Sigmoid colon (tissue), 7 donors: ENCODE data around the gene BCL6B. TPM values are rescaled to one million over a fixed set of nuclear protein-coding genes. Genes with fewer than 3 reads are reported as not detected.

ENCODE experiments used
- DNase-seq: peaks from one replicate; pipeline ENCODE4 v3.0.0-alpha.2; 2019
- H3K27ac ChIP-seq, 4 donors: fragments of 200-600 bp; sonication (generic); one replicate each; pipeline ENCODE4 v1.5.1; 2016 to 2019; ENCODE audit warnings: mild to moderate bottlenecking in 1 of 4
- H3K27me3 ChIP-seq, 3 donors: fragments of 200-600 bp; sonication (generic); one replicate each; pipeline ENCODE4 v1.5.1; 2019; ENCODE audit warnings: mild to moderate bottlenecking in 1 of 3
- H3K36me3 ChIP-seq, 4 donors: fragments of 200-600 bp; sonication (generic); one replicate each; pipeline ENCODE4 v1.5.1; 2016 to 2019
- H3K4me1 ChIP-seq, 4 donors: fragments of 200-600 bp; sonication (generic); one replicate each; pipeline ENCODE4 v1.5.1; 2017 to 2019
- H3K4me3 ChIP-seq, 4 donors: fragments of 200-600 bp; sonication (generic); one replicate each; pipeline ENCODE4 v1.5.1; 2017 to 2019; ENCODE audit warnings: mild to moderate bottlenecking in 2 of 4, moderate library complexity in 1 of 4
- H3K9me3 ChIP-seq, 4 donors: fragments of 200-600 bp in 3 of 4; sonication (generic) in 3 of 4; one replicate each; pipeline versions ENCODE4 v1.5.1 to v1.6.1; 2013 to 2019
- CTCF ChIP-seq, 4 experiments: fragments of 450-650 bp in 3 of 4; fragments of 200-600 bp in 1 of 4; IDR thresholded peaks; one replicate each; pipeline ENCODE4 v1.5.1; 2016 to 2019; ENCODE audit warnings: antibody characterized with exemption in 4 of 4, mild to moderate bottlenecking in 3 of 4, moderate library complexity in 2 of 4
- EP300 ChIP-seq, 4 donors: sonication (generic); formaldehyde crosslinking; IDR thresholded peaks; one replicate each; pipeline ENCODE4 v1.6.1; 2017; ENCODE audit warnings: antibody characterized with exemption in 4 of 4
- POLR2A ChIP-seq, 2 donors: fragments of 450-650 bp; IDR thresholded peaks; one replicate each; pipeline ENCODE4 v1.6.1; 2016; ENCODE audit warnings: antibody characterized with exemption in 2 of 2, mild to moderate bottlenecking in 2 of 2, moderate library complexity in 2 of 2
- POLR2AphosphoS5 ChIP-seq, 4 donors: sonication (generic); formaldehyde crosslinking; IDR thresholded peaks; one replicate each; pipeline ENCODE4 v1.6.1; 2017; ENCODE audit warnings: antibody characterized with exemption in 4 of 4
- WGBS, 2 donors: extraction: QIAGEN DNeasy Blood & Tissue Kit; methylation state at CpG; one replicate each; pipeline ENCODE4 v1.1.7; 2013; 5-methylcytosine and 5-hydroxymethylcytosine counted together
- intact Hi-C: fragments of 100-400 bp; cut with DNase I; formaldehyde crosslinking; loops from one replicate; pipeline ENCODE4 v1.15.1; 2023
- polyA plus RNA-seq, 3 donors: library from polyadenylated mRNA; stranded (reverse); fragments of 200-250 nt; gene quantifications; one replicate each; pipeline ENCODE4 v1.2.3, GENCODE V29; 2013
- total RNA-seq, 4 donors: library from RNA; depleted of rRNA; stranded (reverse); fragments of >200 nt; gene quantifications; one replicate each; pipeline ENCODE4 v1.1.0, GENCODE V29; 2016
- donor health status: healthy with polysubstance abuse.
- donor health status: Bipolar disorder and iron deficiency.
- donor health status: healthy.

The BCL6B gene
- total and polyA plus RNA-seq, 7 donors, result 0.46 to 3.6 (median 2.6) TPM

GRCh38 chr17:7020894-7021664, 1.8 kb upstream of the BCL6B start:
- Histone ChIP-seq H3K4me1 (peaks cover 0 to 58% (median 51%) of the 10 kb centered on the region in 4 donors), H3K27ac (peak overlapping the region; percentile 26 to 88 (median 68)), H3K36me3 (peaks cover 0 to 12% (median 5%) of the 10 kb centered on the region in 4 donors), H3K27me3 (peaks cover 9 to 30% (median 18%) of the 10 kb centered on the region in 3 donors), H3K4me3 (no peak overlapping the region), H3K9me3 (no peaks in the 10 kb centered on the region)
- intact Hi-C loops, result loop anchor here (5.0 kb wide), 1 partner anchor 109 kb away; no protein-coding TSS in a partner anchor
- WGBS, 2 donors, result 61 to 72% methylated on average over 11 of the region's 11 CpGs
- DNase-seq, result no peak
- TF ChIP-seq POLR2AphosphoS5 (IDR thresholded peaks at IDR 0.05), result no peak
- no peak for TF ChIP-seq POLR2A (IDR thresholded peaks at IDR 0.05)
- TF ChIP-seq CTCF (IDR thresholded peaks at IDR 0.05), result no peak
- TF ChIP-seq EP300 (IDR thresholded peaks at IDR 0.05), result no peak

- H3K4me1 ChIP-seq, result peaks cover 0 to 48% (median 45%) of the 10 kb centered on the region in 4 donors
- no peaks in the 10 kb centered on the region for H3K9me3 ChIP-seq
- peak overlapping the region; percentile 64 to 71 (median 68) for H3K27ac ChIP-seq
- peak in 2 of 4 donors; percentile 40 to 42 for TF ChIP-seq POLR2AphosphoS5 (IDR thresholded peaks at IDR 0.05)
- no peak for TF ChIP-seq POLR2A (IDR thresholded peaks at IDR 0.05)
- TF ChIP-seq CTCF (IDR thresholded peaks at IDR 0.05), result peak; percentile 81 to 98 (median 88)
- intact Hi-C loops, result loop anchor here (5.0 kb wide), 1 partner anchor 110 kb away; no protein-coding TSS in a partner anchor
- 1 to 2% methylated on average over 53 of the region's 53 CpGs for WGBS, 2 donors
- H3K27me3 ChIP-seq, result peaks cover 9 to 30% (median 18%) of the 10 kb centered on the region in 3 donors
- peak overlapping the region in 3 of 4 donors; percentile 9 to 26 (median 18) for H3K4me3 ChIP-seq
- peaks cover 0 to 3% (median under 1%) of the 10 kb centered on the region in 4 donors for H3K36me3 ChIP-seq
- DNase-seq, result peak; percentile 91
Observed at GRCh38 chr17:7021993-7022778, 664 bp upstream of the BCL6B start.

- TF ChIP-seq POLR2AphosphoS5 (IDR thresholded peaks at IDR 0.05) (peak; percentile 60 to 91 (median 72)), POLR2A (IDR thresholded peaks at IDR 0.05) (peak in 1 of 2 donors; percentile 28), EP300 (IDR thresholded peaks at IDR 0.05) (no peak)
- H3K9me3 ChIP-seq, result no peaks in the 10 kb centered on the region
- no peaks in the 10 kb centered on the region for H3K36me3 ChIP-seq
- 32 to 36% methylated on average over 51 of the region's 51 CpGs for WGBS, 2 donors
- H3K4me3 ChIP-seq, result peak overlapping the region in 3 of 4 donors; percentile 21 to 37 (median 26)
- intact Hi-C loops, result loop anchor here (5.0 kb wide), 1 partner anchor 111 kb away; no protein-coding TSS in a partner anchor
- peaks cover 9 to 30% (median 18%) of the 10 kb centered on the region in 3 donors for H3K27me3 ChIP-seq
- peak overlapping the region; percentile 64 to 71 (median 68) for H3K27ac ChIP-seq
- peaks cover 0 to 32% (median 30%) of the 10 kb centered on the region in 4 donors for H3K4me1 ChIP-seq
- peak; percentile 94 for DNase-seq
Observed at GRCh38 chr17:7023576-7024401, 939 bp downstream of the BCL6B start.

GRCh38 chr17:7024402-7024785, 1.5 kb downstream of the BCL6B start:
- Histone ChIP-seq H3K27me3 (peaks cover 9 to 30% (median 18%) of the 10 kb centered on the region in 3 donors), H3K9me3 (no peaks in the 10 kb centered on the region), H3K27ac (no peak overlapping the region), H3K36me3 (no peaks in the 10 kb centered on the region), H3K4me1 (peaks cover 0 to 29% (median 27%) of the 10 kb centered on the region in 4 donors), H3K4me3 (no peak overlapping the region)
- intact Hi-C loops, result loop anchor here (5.0 kb wide), 1 partner anchor 112 kb away; no protein-coding TSS in a partner anchor
- TF ChIP-seq EP300 (IDR thresholded peaks at IDR 0.05), result no peak
- no peak for TF ChIP-seq CTCF (IDR thresholded peaks at IDR 0.05)
- TF ChIP-seq POLR2AphosphoS5 (IDR thresholded peaks at IDR 0.05), result no peak
- no peak for TF ChIP-seq POLR2A (IDR thresholded peaks at IDR 0.05)
- 78 to 87% methylated on average over 8 of the region's 8 CpGs for WGBS, 2 donors
- DNase-seq, result no peak
